Endometrium (tissue), 2 donors: ENCODE results near the gene CNTD1.

Source experiments
- FAIRE-seq: peaks from 2 replicates; lab custom pipeline; 2012; peaks lifted over from hg19 to GRCh38; lab: Jason Lieb, UNC
- donor health status: control.
- donor health status: control.

CNTD1 gene

DNA sequence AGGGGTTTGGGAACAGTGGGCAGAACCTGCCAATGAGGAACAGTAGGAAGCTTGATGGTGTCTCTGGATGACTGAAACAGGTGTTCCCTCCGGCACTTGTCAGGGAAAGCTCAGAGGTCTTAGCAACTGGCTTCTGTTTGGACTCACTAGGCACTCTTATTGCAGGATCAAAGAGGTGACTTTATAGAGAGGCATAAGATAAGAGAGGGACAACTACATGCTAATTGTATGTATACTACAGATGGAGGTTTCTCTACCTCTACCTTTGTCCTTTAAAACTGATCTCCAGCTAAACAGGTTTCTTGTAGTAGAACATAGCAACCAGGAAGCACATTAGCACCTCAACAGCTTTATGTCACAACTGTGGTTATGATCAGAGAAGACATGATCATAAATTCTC lies 7.6 kb downstream of the CNTD1 start:
- no peak for FAIRE-seq

DNA sequence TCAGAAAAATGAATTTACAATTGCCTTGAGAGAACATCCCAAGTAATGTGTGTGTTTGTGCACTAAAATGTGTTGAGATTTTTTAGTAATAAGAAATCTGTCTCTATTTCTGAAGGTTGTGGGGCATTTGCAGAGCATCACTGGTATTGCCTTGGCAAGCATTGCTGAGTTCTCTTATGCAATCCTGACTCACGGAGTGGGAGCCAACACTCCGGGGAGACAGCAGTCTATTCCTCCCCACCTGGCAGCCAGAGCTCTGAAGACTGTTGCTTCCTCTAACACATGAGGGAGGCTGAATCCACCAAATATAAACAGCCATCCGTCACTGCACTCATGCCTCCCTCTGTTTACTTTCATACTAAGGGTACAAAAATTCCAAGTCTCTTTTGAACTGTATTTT lies 10.6 kb downstream of the CNTD1 start:
- no peak for FAIRE-seq

DNA sequence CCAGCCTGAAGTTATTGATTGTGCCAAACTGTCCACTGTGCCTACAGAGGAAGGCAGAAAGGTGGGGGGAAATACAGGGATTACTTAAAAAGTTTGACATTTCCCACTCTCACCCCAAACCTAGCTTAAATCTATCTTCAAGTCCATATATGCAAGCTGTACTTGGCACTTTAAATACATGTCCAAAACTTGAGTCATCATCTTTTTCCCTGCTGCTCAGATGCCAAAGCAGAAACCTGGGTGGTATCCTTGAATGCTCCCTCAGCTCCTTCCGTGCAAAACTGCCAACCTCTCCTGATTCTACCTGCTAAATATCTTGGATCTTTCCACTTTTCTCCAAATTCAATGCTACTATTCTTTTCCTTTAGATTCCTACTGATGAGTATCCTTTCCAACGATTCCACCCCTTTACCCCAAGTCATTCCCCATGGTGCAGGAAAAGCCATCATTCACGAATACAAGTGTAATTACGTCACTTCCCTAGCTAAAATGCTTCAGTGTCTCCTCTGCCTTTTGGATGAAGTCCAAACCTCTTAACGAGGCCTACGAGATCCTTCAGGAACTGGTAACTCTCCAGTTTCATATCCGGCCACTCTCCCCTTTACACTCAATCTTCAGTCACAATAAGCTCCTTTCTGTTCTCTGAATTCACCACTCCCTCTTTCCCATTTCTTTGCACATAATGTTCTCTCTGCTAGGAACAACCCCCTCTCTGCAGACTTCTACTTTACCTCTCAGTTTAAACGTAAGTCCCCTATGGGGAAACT lies 16.2 kb downstream of the CNTD1 start:
- no peak for FAIRE-seq

DNA sequence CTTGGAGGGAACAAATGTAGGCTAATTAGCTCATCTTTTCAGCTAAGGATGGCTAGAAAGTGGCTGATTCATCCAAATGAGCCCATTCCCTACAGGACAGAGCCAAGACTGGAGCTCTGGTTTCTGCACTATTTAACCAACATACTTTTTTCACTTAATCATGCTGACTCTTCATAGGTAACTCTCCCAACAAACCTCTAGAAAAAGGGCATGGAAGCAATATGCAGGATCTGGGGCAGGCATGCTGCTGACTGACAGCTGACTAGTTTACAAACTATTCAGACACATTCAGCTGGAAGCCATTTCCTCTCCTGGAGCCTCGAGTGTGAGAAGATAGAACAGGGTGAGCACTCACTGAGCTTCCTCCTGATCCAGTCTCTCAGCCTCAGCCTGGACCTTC lies 19.2 kb downstream of the CNTD1 start:
- FAIRE-seq = no peak

DNA sequence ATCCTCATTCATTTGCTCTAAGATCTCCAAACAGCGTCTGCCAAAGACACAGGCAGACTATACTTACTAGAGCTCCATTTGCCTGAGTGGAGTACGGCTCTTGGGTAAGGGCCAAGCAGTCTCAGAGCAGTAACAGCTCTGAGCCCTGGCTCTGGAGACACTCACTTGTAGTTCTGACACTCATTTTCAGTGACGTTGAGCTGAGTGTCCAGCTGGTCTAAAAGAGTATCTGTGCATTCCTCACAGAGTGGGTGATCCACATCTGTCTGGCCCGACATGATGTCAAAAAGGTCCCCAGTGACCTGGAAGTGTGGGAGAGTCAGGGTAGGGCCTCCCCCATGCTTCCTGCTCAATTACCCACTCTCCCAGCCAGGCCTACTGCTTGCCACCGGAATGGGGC lies 19.7 kb downstream of the CNTD1 start:
- FAIRE-seq = no peak

DNA sequence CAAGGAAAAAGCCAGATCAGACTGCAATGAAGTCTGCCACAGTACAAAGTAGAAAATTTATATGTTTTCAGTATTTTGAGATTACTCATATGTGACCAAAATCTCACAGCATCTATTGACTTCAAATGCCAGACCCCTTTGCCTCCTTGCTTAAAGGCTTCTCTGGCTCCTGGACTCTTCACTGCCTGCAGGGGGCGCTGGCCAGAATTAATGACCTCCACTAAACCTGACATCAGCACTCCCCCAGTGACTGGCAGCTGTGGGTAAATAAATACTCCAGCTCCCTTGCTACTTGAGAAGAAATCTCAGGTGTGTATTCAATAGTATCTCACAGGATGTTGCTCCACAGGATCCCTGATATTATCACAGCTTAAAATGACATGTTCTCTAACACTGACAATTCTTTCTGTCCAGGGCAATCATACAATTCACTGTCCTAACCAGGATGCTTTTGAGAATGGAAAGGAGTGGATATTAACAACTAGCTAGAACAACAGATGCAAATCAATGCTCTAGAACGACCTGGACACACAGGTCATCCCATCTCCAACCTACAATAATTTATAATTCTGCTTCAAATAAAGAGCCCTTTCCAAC lies 21.4 kb downstream of the CNTD1 start:
- no peak for FAIRE-seq

DNA sequence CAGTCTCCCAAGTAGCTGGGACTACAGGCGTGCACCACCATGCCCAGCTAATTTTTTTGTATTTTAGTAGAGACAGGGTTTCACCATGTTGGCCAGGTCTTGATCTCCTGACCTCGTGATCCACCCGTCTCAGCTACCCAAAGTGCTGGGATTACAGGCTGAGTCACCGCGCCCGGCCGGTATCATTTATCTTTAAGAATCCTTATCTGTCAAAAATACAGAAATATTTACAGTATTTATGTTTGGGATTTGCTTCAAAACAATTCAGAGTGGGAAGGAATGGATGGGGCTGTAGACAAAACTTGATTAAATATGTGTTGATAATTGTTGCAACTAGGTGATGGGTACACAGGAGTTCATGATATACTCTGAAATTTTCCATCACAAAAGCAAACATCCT lies 22.5 kb downstream of the CNTD1 start:
- no peak for FAIRE-seq

DNA sequence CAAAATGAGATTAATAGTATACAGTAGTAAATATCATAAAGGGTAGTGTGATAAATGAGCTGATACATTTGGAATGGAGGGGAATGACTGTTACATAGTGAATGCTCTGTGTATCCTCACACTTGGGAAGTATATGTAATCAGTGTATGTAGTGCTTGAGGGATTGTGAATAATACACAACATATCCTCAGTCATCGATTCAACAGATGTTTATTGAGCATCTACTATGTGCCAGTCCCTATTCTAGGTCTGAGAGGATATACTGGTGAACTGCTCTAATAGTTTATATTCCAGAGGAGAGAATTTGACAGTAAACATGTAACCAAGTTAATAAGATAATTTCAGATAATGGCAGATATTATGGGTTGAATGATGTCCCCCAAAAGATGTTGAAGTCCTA lies 28.8 kb downstream of the CNTD1 start:
- no peak for FAIRE-seq

DNA sequence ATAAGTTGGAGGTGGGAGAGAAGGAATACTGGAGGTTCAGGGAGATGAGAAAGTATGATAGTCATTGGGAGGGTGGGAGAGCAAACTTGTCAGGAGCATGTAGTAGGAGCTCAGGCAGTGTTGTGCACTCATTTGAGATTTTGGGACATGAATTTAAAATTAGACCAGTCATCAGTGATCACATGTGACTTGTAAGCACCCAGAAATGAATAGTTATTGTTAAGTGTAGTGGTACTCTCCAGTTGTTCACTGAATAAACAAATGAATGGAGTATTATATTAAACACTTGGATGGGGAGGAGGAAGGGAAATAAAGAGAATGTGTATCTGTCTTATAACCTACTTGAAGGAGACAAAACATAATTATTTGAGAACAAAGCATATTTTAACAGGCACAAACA lies 32.3 kb downstream of the CNTD1 start:
- no peak for FAIRE-seq

DNA sequence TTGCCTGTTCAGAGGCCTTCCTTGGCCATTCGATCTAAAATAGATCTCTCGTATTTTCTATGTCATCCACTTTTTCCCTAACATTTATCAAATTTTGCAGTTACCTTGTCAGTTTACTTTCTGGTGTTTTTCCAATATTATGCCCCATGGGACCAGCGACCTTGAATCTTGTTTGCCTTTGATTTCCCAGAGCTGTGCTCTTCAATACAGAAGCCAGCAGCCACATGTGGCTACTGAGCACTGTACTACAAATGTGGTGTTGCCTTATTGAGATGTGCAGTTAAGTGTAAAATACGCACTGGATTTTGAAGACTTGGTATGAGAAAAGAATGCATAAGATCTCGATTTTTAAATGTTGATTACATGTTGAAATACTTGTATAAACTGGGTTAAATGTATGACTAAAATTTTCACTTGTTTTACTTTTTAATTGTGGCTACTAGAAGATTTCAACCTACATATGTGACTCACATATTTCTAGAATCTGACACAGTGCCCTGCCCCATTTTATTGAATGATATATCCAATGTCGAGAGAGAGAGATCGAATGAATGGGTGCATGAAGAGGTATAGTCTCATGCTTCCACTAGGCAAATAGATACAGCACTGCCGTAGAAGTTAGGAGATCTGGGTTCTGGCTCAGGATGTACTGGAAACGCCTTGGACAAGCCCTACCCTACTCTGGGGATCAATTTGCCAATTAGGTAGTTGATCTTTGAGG lies 33.7 kb downstream of the CNTD1 start:
- FAIRE-seq = no peak

DNA sequence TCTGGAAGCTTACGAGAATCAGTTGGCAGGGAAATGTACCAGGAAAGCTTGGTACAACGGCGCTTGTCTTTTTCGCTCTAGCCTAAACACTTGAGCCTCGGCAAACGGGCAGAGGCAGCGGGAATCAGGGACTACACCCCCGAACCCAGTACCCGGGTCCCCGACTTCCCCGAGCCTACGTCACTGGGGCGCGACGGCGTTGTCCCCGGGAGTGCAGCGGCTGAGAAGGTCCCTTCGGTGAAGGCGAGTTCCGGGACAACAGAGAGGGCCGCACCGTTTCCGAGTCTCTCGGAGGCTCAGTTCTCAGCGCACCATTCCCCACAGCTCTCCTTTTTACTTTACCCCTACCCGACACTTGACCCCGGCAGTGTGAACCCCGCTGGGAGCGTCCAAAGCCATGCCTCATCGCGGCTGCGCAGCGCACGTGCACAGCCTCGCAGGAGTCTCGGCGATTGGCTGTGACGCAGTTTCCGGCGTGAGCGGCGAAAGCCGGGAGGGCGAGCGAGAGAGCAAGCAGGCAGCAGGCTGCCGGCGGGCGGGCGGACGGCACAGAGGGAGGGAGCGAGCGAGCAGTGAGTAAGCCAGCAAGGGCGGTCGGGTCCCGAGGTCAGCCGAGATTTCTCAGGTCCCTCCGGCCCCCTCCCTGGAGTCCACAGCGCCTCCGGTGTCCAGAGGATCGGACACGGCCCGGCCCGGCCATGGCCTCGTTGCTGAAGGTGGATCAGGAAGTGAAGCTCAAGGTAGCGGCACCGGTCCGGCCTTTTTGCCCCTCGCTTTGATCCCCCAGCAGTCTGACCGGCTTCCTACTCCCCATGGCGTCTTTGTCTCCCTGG lies 34.5 kb downstream of the CNTD1 start, which contains the start of gene PSME3:
Gene PSME3, plus strand, starts transcription at position 464 of the 833 bp plus-strand sequence. Its CDS starts 235 bp downstream, at position 699.
- FAIRE-seq = no peak

DNA sequence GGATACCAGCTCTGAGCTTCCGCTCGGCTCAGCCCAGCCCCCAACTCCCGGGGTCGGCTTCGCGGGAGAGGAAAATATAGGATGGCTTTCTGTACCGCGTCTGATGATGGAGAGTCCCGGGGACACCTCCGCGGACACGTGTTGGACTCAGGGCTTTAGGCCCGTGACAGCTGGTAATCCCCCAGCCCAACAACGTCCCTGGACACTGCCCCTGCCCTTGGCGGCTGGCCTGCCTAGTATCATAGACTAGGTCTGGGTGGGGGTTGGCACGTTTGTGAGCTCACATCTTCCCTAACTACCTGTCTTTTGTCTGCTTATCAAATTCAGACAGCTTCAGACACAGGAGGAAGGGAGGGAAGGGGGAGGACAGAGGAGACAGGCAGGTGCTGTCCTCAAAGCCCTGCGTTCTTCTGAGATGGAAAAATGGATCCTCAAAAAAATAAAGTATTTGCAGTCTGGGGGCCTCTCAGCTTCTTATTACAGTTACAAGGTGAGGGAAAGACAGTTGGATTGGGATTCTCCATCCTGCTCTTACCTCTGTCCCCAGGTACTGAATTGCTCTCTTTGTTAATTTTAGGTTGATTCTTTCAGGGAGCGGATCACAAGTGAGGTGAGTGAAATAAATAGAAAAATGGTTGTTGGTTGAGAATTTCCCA lies 35.2 kb downstream of the CNTD1 start:
- FAIRE-seq = no peak

DNA sequence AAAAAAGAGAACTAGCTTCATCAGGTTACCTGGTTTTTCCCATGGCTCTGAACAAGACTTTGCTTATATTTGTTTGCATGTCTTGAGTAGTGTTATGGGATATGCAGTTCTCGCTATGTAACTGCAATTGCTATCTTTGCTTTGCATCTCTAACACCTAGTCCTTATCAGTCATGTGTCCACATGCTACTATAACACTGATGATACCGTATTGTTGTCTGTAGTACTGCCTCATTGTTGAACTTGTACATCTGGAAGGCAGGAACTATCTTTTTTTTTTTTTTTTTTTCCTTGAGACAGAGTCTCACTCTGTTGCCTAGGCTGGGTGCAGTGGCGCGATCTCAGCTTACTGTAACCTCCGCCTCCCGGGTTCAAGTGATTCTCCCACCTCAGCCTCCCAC lies 37.1 kb downstream of the CNTD1 start:
- FAIRE-seq = no peak

DNA sequence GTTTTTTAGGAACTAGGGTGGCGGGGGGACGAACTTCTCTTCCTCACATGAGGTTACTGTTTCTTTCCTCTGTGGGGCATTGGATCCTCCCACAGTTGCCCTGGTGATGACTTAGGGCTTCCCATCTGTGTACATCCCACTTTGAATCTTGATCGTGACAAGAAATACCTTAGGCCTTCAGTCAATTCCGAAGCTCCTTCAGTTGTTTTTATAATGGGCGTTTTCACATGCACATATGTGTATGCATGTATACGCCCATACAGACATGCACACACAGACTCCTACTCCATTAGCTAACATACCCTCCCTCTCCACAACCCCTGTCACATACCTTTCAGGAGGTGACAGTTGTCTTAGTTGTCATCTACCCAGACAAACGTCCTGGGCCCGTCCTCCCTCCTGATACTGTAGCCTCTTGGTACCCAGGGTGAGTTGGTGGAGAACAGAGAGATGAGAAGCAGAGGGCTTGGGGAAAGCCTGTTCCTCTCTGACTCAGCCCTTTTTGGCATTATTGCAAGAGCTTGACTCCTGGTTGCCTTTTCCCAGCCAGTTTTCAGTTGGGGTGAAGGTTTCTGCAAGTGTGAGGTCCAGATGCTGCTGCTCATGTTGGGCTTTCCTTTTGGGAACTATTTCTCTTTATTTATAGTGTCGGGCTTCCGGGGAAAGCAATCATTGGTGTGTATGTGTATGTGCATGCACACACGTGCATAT lies 43.5 kb downstream of the CNTD1 start:
- no peak for FAIRE-seq

DNA sequence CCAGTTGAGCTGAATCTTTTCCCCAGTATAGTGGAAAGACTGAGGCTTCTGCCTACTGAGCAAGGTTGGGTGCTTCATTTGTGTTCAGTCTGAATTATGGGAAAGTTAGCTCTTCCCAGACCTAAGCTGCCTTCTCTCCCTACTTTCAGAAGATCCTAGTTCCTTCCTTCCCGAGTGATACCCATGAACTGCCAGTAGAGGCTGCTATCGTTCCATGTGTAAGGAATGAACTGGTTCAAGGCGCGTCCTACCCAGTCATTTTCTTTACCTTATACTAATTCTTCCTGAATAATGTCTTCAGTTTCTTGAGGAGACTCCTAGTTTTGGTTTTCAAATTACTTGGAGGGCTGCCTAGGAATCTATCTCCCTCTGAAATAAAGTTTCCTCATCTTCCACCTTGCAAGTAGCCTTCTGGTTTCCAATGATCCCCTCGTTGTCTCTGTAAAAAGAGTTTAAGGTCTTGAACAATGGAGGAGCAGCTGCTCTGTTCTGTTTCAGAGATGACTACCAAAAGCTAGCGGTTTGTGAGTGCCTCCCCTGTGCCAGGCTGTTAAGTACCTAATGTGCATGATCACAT lies 44.8 kb downstream of the CNTD1 start:
- peak; percentile 70 for FAIRE-seq

DNA sequence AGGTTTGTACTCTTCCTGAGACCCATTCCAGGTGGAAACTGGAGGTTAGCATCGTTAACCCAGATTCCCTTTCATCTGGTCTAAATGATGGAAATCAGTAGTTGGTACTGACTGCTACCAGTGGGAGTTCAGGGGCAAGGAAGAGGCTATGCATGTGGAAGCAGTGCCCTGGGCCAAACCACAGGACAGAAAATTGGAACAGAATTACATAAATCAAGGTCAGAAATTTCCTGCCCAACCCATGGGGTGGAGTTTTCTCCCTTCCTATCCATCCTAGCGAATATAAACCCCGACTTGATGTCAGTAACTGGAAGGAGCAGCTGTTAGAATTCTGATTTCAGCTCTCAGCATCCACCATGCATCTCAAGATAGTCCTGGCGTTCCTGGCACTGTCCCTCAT lies 45.6 kb downstream of the CNTD1 start, which contains the start of gene AOC2:
Gene AOC2, plus strand, starts transcription at position 310 of the 400 bp plus-strand sequence. Its CDS starts 47 bp downstream, at position 357.
- no peak for FAIRE-seq

DNA sequence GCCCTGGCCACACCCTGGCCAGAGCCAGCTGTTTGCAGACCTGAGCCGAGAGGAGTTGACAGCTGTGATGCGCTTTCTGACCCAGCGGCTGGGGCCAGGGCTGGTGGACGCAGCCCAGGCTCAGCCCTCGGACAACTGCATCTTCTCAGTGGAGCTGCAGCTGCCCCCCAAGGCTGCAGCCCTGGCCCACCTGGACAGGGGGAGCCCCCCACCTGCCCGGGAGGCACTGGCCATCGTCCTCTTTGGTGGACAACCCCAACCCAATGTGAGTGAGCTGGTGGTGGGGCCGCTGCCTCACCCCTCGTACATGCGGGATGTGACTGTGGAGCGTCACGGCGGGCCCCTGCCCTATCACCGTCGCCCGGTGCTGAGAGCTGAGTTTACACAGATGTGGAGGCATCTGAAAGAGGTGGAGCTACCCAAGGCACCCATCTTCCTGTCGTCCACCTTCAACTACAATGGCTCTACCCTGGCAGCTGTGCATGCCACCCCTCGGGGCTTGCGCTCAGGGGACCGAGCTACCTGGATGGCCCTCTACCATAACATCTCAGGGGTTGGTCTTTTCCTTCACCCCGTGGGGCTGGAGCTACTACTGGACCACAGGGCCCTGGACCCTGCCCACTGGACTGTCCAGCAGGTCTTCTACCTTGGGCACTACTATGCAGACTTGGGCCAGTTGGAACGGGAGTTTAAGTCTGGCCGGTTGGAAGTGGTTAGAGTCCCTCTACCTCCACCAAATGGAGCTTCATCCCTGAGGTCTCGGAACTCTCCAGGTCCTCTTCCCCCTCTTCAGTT lies 46.3 kb downstream of the CNTD1 start:
- no peak for FAIRE-seq

DNA sequence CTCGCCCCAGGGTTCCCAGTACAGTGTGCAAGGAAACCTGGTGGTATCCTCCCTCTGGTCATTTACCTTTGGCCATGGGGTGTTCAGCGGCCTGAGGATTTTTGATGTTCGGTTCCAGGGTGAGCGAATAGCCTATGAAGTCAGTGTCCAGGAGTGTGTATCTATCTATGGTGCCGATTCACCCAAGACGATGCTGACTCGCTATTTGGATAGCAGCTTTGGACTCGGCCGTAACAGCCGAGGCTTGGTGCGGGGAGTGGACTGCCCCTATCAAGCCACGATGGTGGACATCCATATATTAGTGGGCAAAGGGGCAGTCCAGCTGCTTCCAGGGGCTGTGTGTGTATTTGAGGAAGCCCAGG lies 46.9 kb downstream of the CNTD1 start:
- no peak for FAIRE-seq

DNA sequence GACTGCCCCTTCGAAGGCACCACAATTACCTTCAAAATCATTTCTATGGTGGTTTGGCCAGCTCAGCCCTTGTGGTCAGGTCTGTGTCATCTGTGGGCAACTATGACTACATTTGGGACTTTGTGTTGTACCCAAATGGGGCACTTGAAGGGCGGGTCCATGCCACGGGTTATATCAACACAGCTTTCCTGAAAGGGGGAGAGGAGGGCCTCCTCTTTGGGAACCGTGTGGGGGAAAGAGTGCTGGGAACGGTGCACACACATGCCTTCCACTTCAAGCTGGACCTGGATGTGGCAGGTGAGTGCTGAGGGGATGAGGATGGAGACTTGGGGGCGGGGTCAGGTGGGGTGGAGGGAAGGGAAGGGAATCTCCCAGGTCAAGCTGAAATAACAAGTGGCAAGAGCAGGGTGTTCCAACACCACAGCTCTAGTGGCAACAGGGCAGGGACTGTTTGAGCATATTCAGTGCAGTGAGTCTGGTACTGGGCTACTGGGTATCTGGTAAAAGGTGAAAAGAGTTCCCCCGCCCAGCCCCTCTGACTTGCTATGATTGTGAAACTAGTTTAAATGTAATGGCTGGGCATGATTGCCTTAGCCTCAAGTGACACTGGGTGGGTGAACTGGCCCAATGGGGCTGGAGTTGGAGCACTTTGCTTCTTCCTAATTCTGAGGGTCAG lies 47.4 kb downstream of the CNTD1 start:
- no peak for FAIRE-seq
